Neutrophil (primary cell): Measurements from ENCODE around the gene EFNB1.
"Not testable (repeated sequence)": the region's sequence is repeated elsewhere in the genome, so short reads cannot be mapped to it uniquely, and the experiment has no call there.

Experiments used
- H3K27ac ChIP-seq: fragments of 200-600 bp; sonication (generic); 2 replicates; pipeline ENCODE4 v1.5.1; 2016; ENCODE audit warnings: mild to moderate bottlenecking, moderate library complexity
- H3K27me3 ChIP-seq: fragments of 200-600 bp; sonication (generic); 2 replicates; pipeline ENCODE4 v1.6.0; 2016; ENCODE audit warnings: mild to moderate bottlenecking
- H3K36me3 ChIP-seq: fragments of 200-600 bp; sonication (generic); 2 replicates; pipeline ENCODE4 v1.5.1; 2017
- H3K4me1 ChIP-seq, 2 experiments: fragments of 200-600 bp in 1 of 2; sonication (generic) in 1 of 2; 1 replicate in 1 of 2; 2 replicates in 1 of 2; pipeline versions ENCODE4 v1.5.1 to v1.6.1; 2013 to 2016; ENCODE audit warnings: low read depth in 1 of 2, low read length in 1 of 2, mild to moderate bottlenecking in 1 of 2, moderate library complexity in 1 of 2; ENCODE audit not compliant: control insufficient read depth in 1 of 2, insufficient read depth in 1 of 2
- H3K4me3 ChIP-seq, 2 experiments: fragments of 200-600 bp in 1 of 2; sonication (generic) in 1 of 2; 1 replicate in 1 of 2; 2 replicates in 1 of 2; pipeline ENCODE4 v1.5.1; 2013 to 2016; ENCODE audit warnings: low read depth in 1 of 2, low read length in 1 of 2, mild to moderate bottlenecking in 1 of 2, moderate library complexity in 1 of 2
- H3K9me3 ChIP-seq: fragments of 200-600 bp; sonication (generic); 2 replicates; pipeline ENCODE4 v1.5.1; 2016
- CTCF ChIP-seq: fragments of 200-600 bp; sonication (generic); IDR thresholded peaks from 2 replicates; pipeline ENCODE4 v1.5.1; 2016; ENCODE audit warnings: antibody characterized with exemption

EFNB1 gene

GRCh38 chrX:68828740-68829581 lies at the start of gene EFNB1:
EFNB1 (plus strand) TSS chrX:68829021; CDS start chrX:68829777, 756 bp downstream.
- no peak for TF ChIP-seq CTCF
- H3K27me3 ChIP-seq = peaks cover 35% of the 10 kb centered on the region
- peaks cover 12 to 23% of the 10 kb centered on the region in 2 experiments for H3K4me1 ChIP-seq
- peak within 1 kb of the TSS; percentile 65 to 69 for H3K4me3 ChIP-seq
- H3K27ac ChIP-seq = no peak within 1 kb of the TSS
- no peaks in the 10 kb centered on the region for H3K36me3 ChIP-seq
- H3K9me3 ChIP-seq = no peaks in the 10 kb centered on the region

- H3K36me3 ChIP-seq, H3K9me3 ChIP-seq, H3K27ac ChIP-seq: not testable (repeated sequence)
Observed at GRCh38 chrX:68781295-68781694, 47.5 kb upstream of the EFNB1 start.

GRCh38 chrX:68784816-68785215 lies 44.0 kb upstream of the EFNB1 start:
- no peak for TF ChIP-seq CTCF
- no peak overlapping the region for H3K4me3 ChIP-seq
- H3K36me3 ChIP-seq = no peaks in the 10 kb centered on the region
- no peaks in the 10 kb centered on the region for H3K4me1 ChIP-seq
- no peaks in the 10 kb centered on the region for H3K27me3 ChIP-seq
- H3K27ac ChIP-seq = no peak overlapping the region
- no peaks in the 10 kb centered on the region for H3K9me3 ChIP-seq

More at GRCh38 chrX:68781295-68781694, 47.5 kb upstream of the EFNB1 start:
- not testable (repeated sequence) for H3K27me3 ChIP-seq, H3K4me3 ChIP-seq, H3K4me1 ChIP-seq

- not testable (repeated sequence) for H3K9me3 ChIP-seq
Observed at GRCh38 chrX:68786581-68786980, 42.2 kb upstream of the EFNB1 start.

GRCh38 chrX:68789966-68790365 lies 38.9 kb upstream of the EFNB1 start:
- Histone ChIP-seq H3K9me3 (no peaks in the 10 kb centered on the region), H3K4me3 (no peak overlapping the region), H3K4me1 (no peaks in the 10 kb centered on the region), H3K27ac (no peak overlapping the region), H3K36me3 (no peaks in the 10 kb centered on the region), H3K27me3 (no peaks in the 10 kb centered on the region)
- TF ChIP-seq CTCF = no peak

More at GRCh38 chrX:68786581-68786980, 42.2 kb upstream of the EFNB1 start:
- H3K27ac ChIP-seq, H3K4me1 ChIP-seq, H3K27me3 ChIP-seq, H3K4me3 ChIP-seq, H3K36me3 ChIP-seq: not testable (repeated sequence)

GRCh38 chrX:68792083-68792482 lies 36.7 kb upstream of the EFNB1 start:
- H3K9me3 ChIP-seq = no peaks in the 10 kb centered on the region
- H3K36me3 ChIP-seq = no peaks in the 10 kb centered on the region
- H3K27ac ChIP-seq = no peak overlapping the region
- H3K27me3 ChIP-seq = no peaks in the 10 kb centered on the region
- no peaks in the 10 kb centered on the region for H3K4me1 ChIP-seq
- TF ChIP-seq CTCF = no peak
- no peak overlapping the region for H3K4me3 ChIP-seq
